ENCODE results near the gene PLA2G6. TPM values are rescaled to one million over a fixed set of nuclear protein-coding genes. Genes with fewer than 3 reads are reported as not detected.

PLA2G6 gene
- total RNA-seq, 1 experiment from 2014 or later, result 16.2 TPM

DNA sequence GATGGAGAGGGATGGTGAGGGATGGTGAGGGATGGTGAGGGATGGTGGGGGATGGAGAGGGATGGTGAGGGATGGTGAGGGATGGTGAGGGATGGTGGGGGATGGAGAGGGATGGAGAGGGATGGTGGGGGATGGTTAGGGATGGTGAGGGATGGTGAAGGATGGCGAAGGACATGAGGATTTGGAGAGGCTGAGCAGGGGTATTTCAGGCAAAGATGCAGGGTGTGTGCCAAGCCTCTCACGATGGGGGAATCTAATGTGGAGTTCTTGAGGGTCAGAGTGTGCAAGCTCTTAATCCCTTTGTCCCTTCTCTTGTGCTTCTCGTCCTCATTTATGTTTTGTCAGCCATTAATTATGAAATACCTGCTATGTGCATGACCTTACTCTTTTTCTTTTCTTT, 7.5 kb upstream of the PLA2G6 start:
- Histone ChIP-seq H3K4me1 (ENCODE audit: control insufficient read depth, insufficient read depth, low read length) (no peaks in the 10 kb centered on the region), H3K27me3 (ENCODE audit: control insufficient read depth, insufficient read depth, low read length) (no peaks in the 10 kb centered on the region), H3K4me3 (ENCODE audit: low read depth in 2 of 2, low read length in 2 of 2) (no peak overlapping the region), H3K27ac (ENCODE audit: low read length) (no peak overlapping the region), H3K9me3 (ENCODE audit: control insufficient read depth, insufficient read depth, low read depth, low read length) (no peaks in the 10 kb centered on the region), H3K36me3 (ENCODE audit: control insufficient read depth, insufficient read depth, low read length) (no peaks in the 10 kb centered on the region)
- POLR2A ChIA-PET, result no interaction called here
- TF ChIP-seq, protein P1, sequence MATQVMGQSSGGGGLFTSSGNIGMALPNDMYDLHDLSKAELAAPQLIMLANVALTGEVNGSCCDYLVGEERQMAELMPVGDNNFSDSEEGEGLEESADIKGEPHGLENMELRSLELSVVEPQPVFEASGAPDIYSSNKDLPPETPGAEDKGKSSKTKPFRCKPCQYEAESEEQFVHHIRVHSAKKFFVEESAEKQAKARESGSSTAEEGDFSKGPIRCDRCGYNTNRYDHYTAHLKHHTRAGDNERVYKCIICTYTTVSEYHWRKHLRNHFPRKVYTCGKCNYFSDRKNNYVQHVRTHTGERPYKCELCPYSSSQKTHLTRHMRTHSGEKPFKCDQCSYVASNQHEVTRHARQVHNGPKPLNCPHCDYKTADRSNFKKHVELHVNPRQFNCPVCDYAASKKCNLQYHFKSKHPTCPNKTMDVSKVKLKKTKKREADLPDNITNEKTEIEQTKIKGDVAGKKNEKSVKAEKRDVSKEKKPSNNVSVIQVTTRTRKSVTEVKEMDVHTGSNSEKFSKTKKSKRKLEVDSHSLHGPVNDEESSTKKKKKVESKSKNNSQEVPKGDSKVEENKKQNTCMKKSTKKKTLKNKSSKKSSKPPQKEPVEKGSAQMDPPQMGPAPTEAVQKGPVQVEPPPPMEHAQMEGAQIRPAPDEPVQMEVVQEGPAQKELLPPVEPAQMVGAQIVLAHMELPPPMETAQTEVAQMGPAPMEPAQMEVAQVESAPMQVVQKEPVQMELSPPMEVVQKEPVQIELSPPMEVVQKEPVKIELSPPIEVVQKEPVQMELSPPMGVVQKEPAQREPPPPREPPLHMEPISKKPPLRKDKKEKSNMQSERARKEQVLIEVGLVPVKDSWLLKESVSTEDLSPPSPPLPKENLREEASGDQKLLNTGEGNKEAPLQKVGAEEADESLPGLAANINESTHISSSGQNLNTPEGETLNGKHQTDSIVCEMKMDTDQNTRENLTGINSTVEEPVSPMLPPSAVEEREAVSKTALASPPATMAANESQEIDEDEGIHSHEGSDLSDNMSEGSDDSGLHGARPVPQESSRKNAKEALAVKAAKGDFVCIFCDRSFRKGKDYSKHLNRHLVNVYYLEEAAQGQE (IDR thresholded peaks at IDR 0.05; ENCODE audit: insufficient read depth in 1 of 2, low read depth in 2 of 2, low read length in 1 of 2), result no peak
- no peak for TF ChIP-seq POLR2AphosphoS5 (IDR thresholded peaks at IDR 0.05; ENCODE audit: low read depth, low read length)
- no TSS peak for BruUV-seq (replicated peaks)
- in situ Hi-C loops (cut with HindIII; ENCODE audit: low pct_unique_long_range_greater_than_20kb, low sequenced_read_pairs), result no loop called here
- DNase-seq (ENCODE audit: low read depth, low spot score) (no peak), ATAC-seq (no peak)
- CTCF ChIA-PET, result no interaction called here
- intact Hi-C loops (cut with micrococcal nuclease; ENCODE audit: unreplicated experiment), result no loop called here

DNA sequence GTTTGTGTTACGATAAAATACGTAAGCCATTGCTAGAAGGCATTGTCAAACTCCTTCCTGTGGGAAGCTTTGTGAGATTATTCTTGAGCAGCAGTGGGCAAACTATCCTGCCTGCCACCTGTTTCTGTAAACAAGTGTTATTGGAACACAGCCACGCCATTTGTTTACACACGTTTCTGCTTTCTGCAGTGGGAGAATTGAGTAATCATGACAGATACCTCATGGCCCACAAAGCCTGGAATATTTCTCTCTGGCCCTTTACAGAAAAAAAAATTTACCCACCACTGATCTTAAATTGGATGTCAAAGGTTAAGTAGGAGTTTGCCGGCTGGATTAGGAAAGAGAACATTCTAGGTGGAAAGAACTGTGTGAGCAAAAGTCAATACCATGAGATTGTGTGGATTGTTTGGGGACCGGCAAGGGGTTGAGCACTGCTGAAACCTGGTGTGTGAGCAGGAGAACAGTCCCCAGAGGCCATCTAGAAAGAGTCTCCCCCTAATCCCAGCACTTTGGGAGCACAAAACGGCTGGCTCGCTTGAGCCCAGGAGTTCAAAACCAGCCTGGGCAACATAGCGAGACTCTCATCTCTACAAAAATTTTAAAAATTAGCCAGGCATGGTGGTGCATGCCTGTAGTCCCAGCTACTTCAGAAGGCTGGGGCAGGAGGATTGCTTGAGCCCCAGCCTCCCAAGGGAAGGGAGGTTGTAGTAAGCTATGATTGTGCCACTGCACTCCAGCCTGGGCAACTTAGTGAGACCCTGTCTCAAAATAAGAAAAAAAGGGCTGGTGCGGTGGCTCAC, 6.0 kb upstream of the PLA2G6 start:
- no peak for ATAC-seq
- intact Hi-C loops (cut with micrococcal nuclease; ENCODE audit: unreplicated experiment), result no loop called here

More for the DNA sequence above, 6.0 kb upstream of the PLA2G6 start:
- no peak overlapping the region for H3K27ac ChIP-seq (ENCODE audit: low read length)
- BruUV-seq (replicated peaks), result no TSS peak
- DNase-seq (ENCODE audit: low read depth, low spot score), result no peak
- CTCF ChIA-PET, result no interaction called here
- POLR2A ChIA-PET, result interaction anchor here (0.6 kb wide), 1 partner anchor 379 kb away, joined by 3 read pairs; no protein-coding TSS in a partner anchor
- no peak overlapping the region for H3K4me3 ChIP-seq (ENCODE audit: low read depth in 2 of 2, low read length in 2 of 2)
- no peaks in the 10 kb centered on the region for H3K27me3 ChIP-seq (ENCODE audit: control insufficient read depth, insufficient read depth, low read length)
- H3K4me1 ChIP-seq (ENCODE audit: control insufficient read depth, insufficient read depth, low read length), result no peaks in the 10 kb centered on the region
- no peaks in the 10 kb centered on the region for H3K9me3 ChIP-seq (ENCODE audit: control insufficient read depth, insufficient read depth, low read depth, low read length)
- TF ChIP-seq, protein P2, sequence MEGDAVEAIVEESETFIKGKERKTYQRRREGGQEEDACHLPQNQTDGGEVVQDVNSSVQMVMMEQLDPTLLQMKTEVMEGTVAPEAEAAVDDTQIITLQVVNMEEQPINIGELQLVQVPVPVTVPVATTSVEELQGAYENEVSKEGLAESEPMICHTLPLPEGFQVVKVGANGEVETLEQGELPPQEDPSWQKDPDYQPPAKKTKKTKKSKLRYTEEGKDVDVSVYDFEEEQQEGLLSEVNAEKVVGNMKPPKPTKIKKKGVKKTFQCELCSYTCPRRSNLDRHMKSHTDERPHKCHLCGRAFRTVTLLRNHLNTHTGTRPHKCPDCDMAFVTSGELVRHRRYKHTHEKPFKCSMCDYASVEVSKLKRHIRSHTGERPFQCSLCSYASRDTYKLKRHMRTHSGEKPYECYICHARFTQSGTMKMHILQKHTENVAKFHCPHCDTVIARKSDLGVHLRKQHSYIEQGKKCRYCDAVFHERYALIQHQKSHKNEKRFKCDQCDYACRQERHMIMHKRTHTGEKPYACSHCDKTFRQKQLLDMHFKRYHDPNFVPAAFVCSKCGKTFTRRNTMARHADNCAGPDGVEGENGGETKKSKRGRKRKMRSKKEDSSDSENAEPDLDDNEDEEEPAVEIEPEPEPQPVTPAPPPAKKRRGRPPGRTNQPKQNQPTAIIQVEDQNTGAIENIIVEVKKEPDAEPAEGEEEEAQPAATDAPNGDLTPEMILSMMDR (IDR thresholded peaks at IDR 0.05), result no peak
- TF ChIP-seq POLR2AphosphoS5 (IDR thresholded peaks at IDR 0.05; ENCODE audit: low read depth, low read length) (no peak), SIN3A (IDR thresholded peaks at IDR 0.05; ENCODE audit: borderline replicate concordance, insufficient read depth, low read depth, low read length) (no peak), TCF7L2 (IDR thresholded peaks at IDR 0.05; ENCODE audit: low read depth, low read length) (no peak)
- TF ChIP-seq, protein P1 (IDR thresholded peaks at IDR 0.05; ENCODE audit: insufficient read depth in 1 of 2, low read depth in 2 of 2, low read length in 1 of 2), result no peak
- in situ Hi-C loops (cut with HindIII; ENCODE audit: low pct_unique_long_range_greater_than_20kb, low sequenced_read_pairs), result no loop called here
- H3K36me3 ChIP-seq (ENCODE audit: control insufficient read depth, insufficient read depth, low read length), result no peaks in the 10 kb centered on the region
